NB4 (cell line): Measurements from ENCODE around the gene ARHGEF37.

ENCODE experiments used
- MYC ChIP-seq: IDR thresholded peaks from 2 replicates; pipeline ENCODE4 v1.6.1; 2011; ENCODE audit warnings: low read depth, low read length
- POLR2A ChIP-seq: IDR thresholded peaks from 2 replicates; pipeline ENCODE4 v1.6.1; 2011; ENCODE audit warnings: mild to moderate bottlenecking; ENCODE audit not compliant: insufficient read length; ENCODE audit errors: extremely low read depth
- TF ChIP-seq, protein P1 (sequence below): IDR thresholded peaks from one replicate; pipeline ENCODE4 v1.5.1; 2012; ENCODE audit warnings: low read depth, low read length

- TF ChIP-seq, protein P1, sequence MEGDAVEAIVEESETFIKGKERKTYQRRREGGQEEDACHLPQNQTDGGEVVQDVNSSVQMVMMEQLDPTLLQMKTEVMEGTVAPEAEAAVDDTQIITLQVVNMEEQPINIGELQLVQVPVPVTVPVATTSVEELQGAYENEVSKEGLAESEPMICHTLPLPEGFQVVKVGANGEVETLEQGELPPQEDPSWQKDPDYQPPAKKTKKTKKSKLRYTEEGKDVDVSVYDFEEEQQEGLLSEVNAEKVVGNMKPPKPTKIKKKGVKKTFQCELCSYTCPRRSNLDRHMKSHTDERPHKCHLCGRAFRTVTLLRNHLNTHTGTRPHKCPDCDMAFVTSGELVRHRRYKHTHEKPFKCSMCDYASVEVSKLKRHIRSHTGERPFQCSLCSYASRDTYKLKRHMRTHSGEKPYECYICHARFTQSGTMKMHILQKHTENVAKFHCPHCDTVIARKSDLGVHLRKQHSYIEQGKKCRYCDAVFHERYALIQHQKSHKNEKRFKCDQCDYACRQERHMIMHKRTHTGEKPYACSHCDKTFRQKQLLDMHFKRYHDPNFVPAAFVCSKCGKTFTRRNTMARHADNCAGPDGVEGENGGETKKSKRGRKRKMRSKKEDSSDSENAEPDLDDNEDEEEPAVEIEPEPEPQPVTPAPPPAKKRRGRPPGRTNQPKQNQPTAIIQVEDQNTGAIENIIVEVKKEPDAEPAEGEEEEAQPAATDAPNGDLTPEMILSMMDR: no peak
- no peak for TF ChIP-seq POLR2A
- no peak for TF ChIP-seq MYC
These were observed 41.2 kb upstream of the ARHGEF37 start for GRCh38 chr5:149540089-149540488.
